NT2/D1 (cell line): ENCODE measurements around the gene WDR90.
A peak's percentile ranks its signal among the peaks of the same experiment; 100 is the strongest.

Experiments
- DNase-seq: peaks from one replicate; pipeline ENCODE4 v3.0.0-alpha.2; 2011; ENCODE audit warnings: low read depth, low spot score
- H3K27me3 ChIP-seq: 2 replicates; pipeline ENCODE4 v1.6.0; 2011; ENCODE audit warnings: mild to moderate bottlenecking; ENCODE audit not compliant: insufficient read length, insufficient read depth
- H3K36me3 ChIP-seq: 2 replicates; pipeline ENCODE4 v1.6.1; 2011; ENCODE audit warnings: mild to moderate bottlenecking, low read length, mixed read lengths; ENCODE audit not compliant: insufficient read depth, insufficient read length
- H3K4me1 ChIP-seq: 2 replicates; pipeline ENCODE4 v1.5.1; 2011; ENCODE audit not compliant: insufficient read depth, insufficient read length
- H3K4me3 ChIP-seq: 2 replicates; pipeline ENCODE4 v1.5.1; 2011; ENCODE audit warnings: low read depth; ENCODE audit not compliant: insufficient read length
- H3K9ac ChIP-seq: 2 replicates; pipeline ENCODE4 v1.6.0; 2011; ENCODE audit warnings: low read depth; ENCODE audit not compliant: insufficient read length
- H3K9me3 ChIP-seq: 2 replicates; pipeline ENCODE4 v1.5.1; 2011; ENCODE audit warnings: mild to moderate bottlenecking, low read length; ENCODE audit not compliant: insufficient read depth
- SUZ12 ChIP-seq: IDR thresholded peaks from 2 replicates; pipeline ENCODE4 v1.6.1; 2011; ENCODE audit not compliant: insufficient read length, insufficient read depth; ENCODE audit errors: extremely low read depth
- YY1 ChIP-seq: IDR thresholded peaks from 2 replicates; pipeline ENCODE4 v1.6.1; 2011; ENCODE audit not compliant: insufficient read length, insufficient read depth
- ZNF274 ChIP-seq: IDR thresholded peaks from 2 replicates; pipeline ENCODE4 v1.6.1; 2011; ENCODE audit warnings: mild to moderate bottlenecking, low read depth, low read length

WDR90 gene

DNA sequence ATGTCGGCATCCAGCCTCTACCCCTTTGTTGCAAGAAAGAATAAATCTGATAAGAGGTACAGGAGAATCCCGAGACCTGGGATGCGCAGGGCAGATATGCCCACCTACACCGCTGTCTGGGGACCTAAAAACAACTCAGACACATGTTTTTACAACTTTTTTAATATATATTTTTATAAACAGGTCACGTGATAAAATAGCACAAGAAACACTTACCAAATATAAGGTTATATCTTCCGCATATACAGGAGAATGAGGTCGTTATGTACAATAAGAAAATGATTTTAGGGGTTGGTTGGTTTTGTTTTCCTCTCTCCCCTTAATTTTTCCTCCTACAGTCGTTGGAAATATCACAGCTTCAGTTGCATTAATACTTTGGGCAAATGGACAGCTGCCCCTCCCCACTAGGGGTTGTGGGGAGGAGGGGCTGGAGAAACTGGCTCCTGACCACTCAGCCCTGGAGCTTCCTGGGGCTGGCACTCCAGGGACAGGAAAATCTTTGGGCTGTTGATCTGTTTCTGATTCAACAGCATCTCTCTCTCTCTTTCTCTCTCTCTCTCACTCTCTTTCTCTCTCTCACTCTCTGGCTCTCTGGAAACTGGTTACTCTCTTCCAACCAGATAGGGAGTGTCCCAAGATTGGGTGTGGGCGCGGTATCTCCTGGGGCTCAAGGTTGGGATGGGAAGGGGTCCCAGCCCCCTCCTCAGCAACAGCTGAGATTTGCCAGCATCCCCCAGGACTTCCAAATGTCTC is 43.4 kb downstream of the WDR90 start:
- H3K4me1 ChIP-seq, result peaks cover 17% of the 10 kb centered on the region
- no peaks in the 10 kb centered on the region for H3K9me3 ChIP-seq
- peaks cover 58% of the 10 kb centered on the region for H3K27me3 ChIP-seq
- no peak for DNase-seq
- no peak overlapping the region for H3K4me3 ChIP-seq
- no peak overlapping the region for H3K9ac ChIP-seq
- no peak for TF ChIP-seq ZNF274
- TF ChIP-seq YY1, result no peak
- TF ChIP-seq SUZ12, result no peak
- peaks cover 20% of the 10 kb centered on the region for H3K36me3 ChIP-seq

DNA sequence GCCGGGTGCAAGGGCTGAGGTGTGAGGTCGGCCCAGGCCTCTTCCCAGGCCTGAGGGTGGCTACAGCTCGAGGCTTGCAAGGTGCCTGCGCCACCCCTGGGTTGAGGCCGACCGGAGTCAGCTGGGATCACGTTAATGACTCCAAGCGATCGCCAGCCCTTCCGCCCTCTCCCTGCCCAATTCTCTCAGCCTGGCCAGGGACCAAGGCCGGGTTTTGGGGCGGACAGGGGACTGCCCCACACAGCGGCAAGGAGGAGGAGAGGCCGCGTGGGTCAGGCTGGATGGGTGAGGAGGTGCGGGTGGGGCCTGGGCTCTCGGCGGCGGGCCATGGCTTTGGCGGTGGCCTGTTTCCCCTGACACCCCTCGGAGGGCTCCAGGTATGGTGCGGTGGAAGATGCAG is 44.2 kb downstream of the WDR90 start:
- H3K4me3 ChIP-seq, result no peak overlapping the region
- TF ChIP-seq SUZ12 (no peak), YY1 (no peak), ZNF274 (no peak)

DNA sequence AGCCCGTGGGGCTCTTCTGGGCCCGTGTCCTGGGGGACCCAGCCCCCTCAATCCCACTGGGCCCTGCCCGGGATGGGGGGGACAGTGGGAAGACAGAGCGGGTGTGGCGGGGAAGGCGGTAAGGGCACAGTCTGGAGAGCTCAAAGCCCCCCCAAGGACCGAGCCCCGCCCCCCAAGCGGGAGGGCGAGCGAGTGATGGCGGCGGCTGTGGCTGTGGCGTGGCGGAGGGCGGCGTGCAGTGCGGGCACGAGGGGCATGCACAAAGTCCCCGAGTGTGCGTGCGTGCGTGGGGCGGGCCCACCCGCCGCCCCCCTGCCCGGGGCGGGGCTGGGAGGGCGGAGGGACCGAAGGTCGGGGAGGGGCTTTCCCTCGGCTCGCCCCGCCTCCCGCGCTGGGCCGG is 44.6 kb downstream of the WDR90 start:
- peaks cover 67% of the 10 kb centered on the region for H3K27me3 ChIP-seq
- TF ChIP-seq YY1, result no peak
- TF ChIP-seq SUZ12, result no peak
- TF ChIP-seq ZNF274, result no peak
- H3K9ac ChIP-seq, result no peak overlapping the region

More for the DNA sequence above, 44.2 kb downstream of the WDR90 start:
- peaks cover 17% of the 10 kb centered on the region for H3K4me1 ChIP-seq
- H3K36me3 ChIP-seq, result peaks cover 11% of the 10 kb centered on the region
- no peak overlapping the region for H3K9ac ChIP-seq
- DNase-seq, result no peak
- H3K9me3 ChIP-seq, result no peaks in the 10 kb centered on the region
- peaks cover 64% of the 10 kb centered on the region for H3K27me3 ChIP-seq

DNA sequence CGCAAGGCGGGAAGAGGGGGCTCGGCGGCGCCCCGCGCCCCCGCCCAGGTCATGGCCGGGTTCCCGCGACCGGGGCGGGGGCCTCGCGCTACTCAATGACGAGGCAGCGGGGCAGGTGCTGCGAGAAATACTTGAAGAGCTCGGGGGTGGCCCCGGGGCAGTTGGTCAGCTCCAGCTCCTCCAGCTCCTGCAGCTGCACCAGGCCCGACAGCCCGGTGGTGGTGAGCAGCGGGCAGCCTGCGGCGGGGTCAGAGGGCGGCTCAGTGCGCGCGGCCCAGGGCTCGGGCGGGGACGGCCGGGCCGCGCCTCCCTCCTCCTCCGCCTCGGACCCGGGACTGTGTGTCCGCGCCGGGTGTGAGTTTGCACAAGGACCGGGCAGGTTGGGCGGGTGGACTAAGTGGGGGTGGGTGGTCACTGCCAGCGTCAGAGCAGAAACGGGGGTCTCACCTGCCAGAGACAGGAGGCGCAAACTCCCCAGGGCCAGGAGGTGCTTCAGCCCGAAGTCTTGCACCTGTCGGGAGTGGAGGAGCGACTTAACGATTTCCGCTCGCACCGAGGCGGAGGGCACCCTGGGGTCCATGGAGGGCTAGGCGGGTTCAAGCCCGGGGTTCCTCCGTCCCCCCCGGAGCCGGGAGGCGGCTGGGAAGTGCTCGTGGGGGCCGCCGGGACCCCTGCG is 45.2 kb downstream of the WDR90 start:
- Histone ChIP-seq H3K27me3 (peaks cover 72% of the 10 kb centered on the region), H3K9ac (peak overlapping the region; percentile 70), H3K36me3 (peaks cover 2% of the 10 kb centered on the region), H3K9me3 (no peaks in the 10 kb centered on the region), H3K4me3 (peak overlapping the region; percentile 11), H3K4me1 (peaks cover 12% of the 10 kb centered on the region)
- DNase-seq, result no peak
- TF ChIP-seq SUZ12, result no peak
- no peak for TF ChIP-seq ZNF274
- TF ChIP-seq YY1, result no peak

More for the DNA sequence above, 44.6 kb downstream of the WDR90 start:
- DNase-seq, result no peak
- Histone ChIP-seq H3K36me3 (peaks cover 7% of the 10 kb centered on the region), H3K9me3 (no peaks in the 10 kb centered on the region), H3K4me3 (no peak overlapping the region), H3K4me1 (peaks cover 17% of the 10 kb centered on the region)

GRCh38 chr16:694863-695354 is 45.7 kb downstream of the WDR90 start:
- Histone ChIP-seq H3K27me3 (peaks cover 78% of the 10 kb centered on the region), H3K9ac (peak overlapping the region; percentile 70), H3K4me3 (peak overlapping the region; percentile 33), H3K4me1 (peaks cover 7% of the 10 kb centered on the region), H3K36me3 (no peaks in the 10 kb centered on the region), H3K9me3 (no peaks in the 10 kb centered on the region)
- DNase-seq, result no peak
- TF ChIP-seq YY1, result no peak
- no peak for TF ChIP-seq ZNF274
- no peak for TF ChIP-seq SUZ12

GRCh38 chr16:695355-696089 is 46.4 kb downstream of the WDR90 start:
- no peaks in the 10 kb centered on the region for H3K9me3 ChIP-seq
- peaks cover 84% of the 10 kb centered on the region for H3K27me3 ChIP-seq
- peak overlapping the region; percentile 40 for H3K4me3 ChIP-seq
- TF ChIP-seq SUZ12 (no peak), YY1 (no peak), ZNF274 (no peak)
- H3K36me3 ChIP-seq, result no peaks in the 10 kb centered on the region
- no peak for DNase-seq
- peaks cover 7% of the 10 kb centered on the region for H3K4me1 ChIP-seq
- peak overlapping the region; percentile 79 for H3K9ac ChIP-seq

GRCh38 chr16:698911-699671 is 49.9 kb downstream of the WDR90 start:
- TF ChIP-seq ZNF274, result no peak
- no peak for TF ChIP-seq SUZ12
- no peak for TF ChIP-seq YY1
- Histone ChIP-seq H3K4me3 (no peak overlapping the region), H3K27me3 (peaks cover 94% of the 10 kb centered on the region), H3K36me3 (no peaks in the 10 kb centered on the region), H3K4me1 (peaks cover 18% of the 10 kb centered on the region), H3K9ac (no peak overlapping the region), H3K9me3 (no peaks in the 10 kb centered on the region)
- DNase-seq, result no peak
